Activated CD4-positive, alpha-beta T cell treated with anti-CD3 and anti-CD28 coated beads, Interleukin-10, Interleukin-2, amounts not matched to agents 100 ng/mL and 50 ng/mL, durations not matched to agents 16 hours and 8 hours (primary cell): ENCODE data around the gene SLC30A3.
"Not testable (repeated sequence)": the region's sequence is repeated elsewhere in the genome, so short reads cannot be mapped to it uniquely, and the experiment has no call there.

Source experiments
- DNase-seq: peaks from one replicate; pipeline ENCODE4 v3.0.0-alpha.2; 2020

Gene SLC30A3

DNA sequence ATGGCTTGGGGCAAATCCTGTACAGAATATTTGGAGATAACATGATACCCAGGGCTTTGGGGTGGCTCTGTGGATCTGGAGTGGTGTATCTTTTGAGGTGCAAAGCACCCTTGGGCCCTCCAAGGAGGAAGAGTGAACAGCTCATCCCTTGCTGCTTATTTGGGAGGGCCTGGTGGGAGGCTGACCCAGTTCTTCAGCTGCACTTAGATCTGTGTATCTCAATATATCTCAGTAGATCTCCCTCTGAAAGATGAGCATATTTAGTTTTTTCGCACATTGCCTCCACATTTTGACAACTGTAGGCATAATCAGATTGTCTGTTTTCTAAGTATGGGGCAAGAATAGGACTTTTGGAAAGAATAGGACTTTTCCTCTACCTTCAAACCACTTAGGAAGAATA lies 22.1 kb upstream of the SLC30A3 start:
- DNase-seq: no peak

DNA sequence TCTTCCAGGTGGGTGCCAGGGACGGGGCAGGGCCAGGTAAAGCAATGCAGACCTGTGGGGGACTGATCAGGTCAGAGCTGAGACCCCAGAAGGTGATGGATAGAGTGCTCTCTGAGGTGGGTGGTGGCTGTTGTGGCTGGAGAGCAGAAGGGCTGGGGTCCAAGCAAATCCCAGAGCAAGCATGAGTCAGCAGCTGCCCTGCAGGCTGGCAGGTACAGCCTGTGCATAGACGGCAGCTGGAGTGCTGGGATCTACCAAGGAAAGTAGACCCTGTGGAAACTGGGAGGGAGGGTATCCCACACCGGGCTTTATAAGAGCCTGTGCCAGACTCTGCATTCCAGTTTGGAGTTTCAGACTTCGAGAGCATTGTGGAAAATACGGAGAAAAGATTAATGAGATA lies 20.0 kb upstream of the SLC30A3 start:
- DNase-seq: no peak

DNA sequence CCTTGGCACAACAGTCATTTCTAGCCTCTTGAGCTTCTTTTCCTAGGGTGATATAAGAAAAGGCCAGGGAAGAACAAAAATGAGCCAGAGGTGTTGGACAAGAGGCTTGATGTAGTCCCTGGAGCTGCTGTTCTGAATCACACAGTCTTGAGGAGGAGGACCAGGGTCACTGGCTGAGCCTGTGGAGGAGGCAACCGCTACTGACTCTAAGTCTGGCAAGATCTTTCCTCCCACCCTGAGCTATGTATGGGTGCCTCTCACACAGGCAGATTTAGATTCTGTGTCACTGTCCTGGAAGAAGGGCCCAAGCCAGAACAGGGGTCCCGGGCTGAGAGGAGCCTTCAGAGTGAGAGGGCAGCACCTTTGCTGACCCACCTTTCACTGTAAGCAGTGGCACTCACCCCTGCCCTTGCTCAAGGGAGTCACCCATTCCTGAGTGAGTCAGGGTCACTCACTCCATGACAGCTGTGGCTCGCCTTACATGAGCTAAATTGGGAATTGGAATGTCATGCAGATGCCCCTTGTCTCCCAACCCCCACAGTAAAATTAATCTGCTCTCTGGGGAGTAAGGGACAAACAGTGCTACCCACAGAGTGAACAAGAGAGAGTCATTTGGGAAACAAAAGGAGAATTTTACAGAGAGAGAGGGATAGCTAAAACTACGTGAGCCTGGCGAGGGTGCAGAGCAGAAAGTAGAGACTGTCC lies 19.2 kb upstream of the SLC30A3 start, which contains the start of gene TRIM54:
Gene TRIM54 (plus strand): TSS at position 575 of the 705 bp plus-strand sequence. CDS start 303 bp downstream, outside the sequence.
- no peak for DNase-seq

DNA sequence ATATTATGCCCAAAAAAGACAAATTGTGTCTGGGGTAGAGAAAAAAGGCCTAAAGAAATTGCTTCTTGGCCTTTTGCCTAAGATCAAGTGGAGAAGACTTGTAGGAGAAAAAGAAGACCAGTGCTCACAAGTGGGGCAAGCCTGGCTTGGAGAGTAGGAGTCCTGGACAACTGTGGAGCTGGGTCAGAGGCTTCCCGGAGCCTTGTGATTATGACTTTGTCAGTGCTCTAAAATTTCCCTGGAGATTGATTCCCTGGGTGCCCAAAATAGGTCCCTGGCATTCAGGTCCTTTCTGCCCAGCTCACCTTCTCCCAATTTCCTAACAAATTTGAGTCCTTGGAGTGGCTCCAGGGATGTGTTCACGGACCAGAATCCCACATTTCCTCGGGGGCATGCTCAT lies 18.6 kb upstream of the SLC30A3 start:
- DNase-seq: no peak

DNA sequence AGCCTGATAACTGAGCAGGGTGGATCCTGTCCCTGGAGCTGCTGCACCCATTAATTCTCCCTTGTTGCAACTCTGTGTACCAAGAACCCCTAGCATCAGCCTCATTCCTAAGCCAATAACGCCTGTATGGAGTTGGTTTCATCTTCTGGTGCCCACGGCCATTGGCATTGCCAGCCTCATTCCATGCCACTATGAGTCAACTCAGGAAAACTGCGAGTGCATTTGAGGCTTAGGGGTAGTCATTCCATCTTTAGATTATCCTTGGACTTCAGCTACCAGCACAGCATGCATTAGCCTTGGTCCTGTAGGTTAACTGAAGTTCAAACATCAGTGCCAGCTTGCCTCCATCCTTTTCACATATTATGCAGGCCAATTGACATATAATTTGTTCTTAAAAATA lies 18.0 kb upstream of the SLC30A3 start:
- no peak for DNase-seq

DNA sequence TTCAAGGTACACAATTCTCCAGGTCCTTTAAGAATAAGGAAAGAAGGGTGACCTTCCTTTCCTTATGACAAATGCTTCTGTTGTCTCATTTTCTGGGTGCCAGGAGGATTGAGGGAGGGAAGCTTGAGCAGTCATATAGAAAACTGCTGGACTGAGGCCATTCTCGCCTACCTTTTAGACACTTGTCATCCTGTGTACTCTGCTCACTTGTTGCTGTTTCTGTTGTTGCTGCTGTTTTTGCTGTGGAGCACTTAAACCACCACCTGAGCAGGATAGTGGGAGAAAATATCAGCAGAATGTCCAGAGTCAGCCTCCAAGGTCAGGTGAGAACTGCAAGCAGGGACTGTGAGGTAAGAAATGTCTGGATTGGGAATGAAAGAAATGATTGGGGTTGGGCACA lies 15.2 kb upstream of the SLC30A3 start:
- DNase-seq: no peak

DNA sequence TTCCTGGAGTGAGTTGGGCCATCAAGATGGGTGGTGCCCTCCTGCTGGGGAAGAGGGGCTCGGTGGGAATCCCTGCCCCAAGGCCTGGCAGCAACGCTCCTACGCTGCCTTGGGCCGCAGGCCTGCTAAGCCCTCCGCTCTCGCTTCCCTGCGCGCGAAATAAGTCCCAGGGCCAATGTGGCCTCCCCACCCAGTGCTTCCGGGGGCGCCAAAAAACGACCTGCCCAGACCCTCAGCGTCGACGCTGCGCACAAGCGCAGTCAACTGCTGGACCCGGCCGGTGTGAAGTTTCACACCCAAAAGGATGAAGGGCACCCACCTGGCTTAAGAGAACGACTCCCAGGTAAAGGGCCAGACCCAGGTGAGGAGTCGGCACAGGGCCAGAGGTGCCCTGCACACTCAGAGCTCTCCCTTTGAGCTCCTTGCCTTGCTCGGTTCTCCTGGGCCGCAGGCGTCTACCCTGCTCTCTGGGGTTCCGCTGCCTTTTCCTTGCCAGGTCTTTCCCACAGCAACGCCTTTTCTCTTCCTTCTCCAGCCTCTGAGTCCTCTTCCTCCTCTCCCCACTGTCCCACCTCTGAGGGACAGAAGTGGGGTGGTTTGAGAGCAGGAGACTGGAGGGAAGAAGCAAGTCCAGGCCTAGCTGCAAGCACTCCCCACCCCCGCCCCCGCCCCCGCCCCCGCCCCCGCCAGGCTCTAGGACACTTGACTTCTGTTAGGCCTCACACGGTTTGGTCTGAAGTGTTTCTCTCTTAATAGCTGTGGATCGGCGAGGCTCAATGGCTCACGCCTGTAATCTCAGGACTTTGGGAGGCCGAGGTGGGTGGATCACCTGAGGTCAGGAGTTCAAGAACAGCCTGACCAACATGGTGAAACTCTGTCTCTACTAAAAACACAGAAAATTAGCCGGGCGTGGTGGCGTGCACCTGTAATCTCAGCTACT lies 12.6 kb upstream of the SLC30A3 start, which contains the start of gene DNAJC5G:
Gene DNAJC5G (plus strand): TSS at position 223 of the 940 bp plus-strand sequence. CDS start 1,296 bp downstream, outside the sequence.
- no peak for DNase-seq

DNA sequence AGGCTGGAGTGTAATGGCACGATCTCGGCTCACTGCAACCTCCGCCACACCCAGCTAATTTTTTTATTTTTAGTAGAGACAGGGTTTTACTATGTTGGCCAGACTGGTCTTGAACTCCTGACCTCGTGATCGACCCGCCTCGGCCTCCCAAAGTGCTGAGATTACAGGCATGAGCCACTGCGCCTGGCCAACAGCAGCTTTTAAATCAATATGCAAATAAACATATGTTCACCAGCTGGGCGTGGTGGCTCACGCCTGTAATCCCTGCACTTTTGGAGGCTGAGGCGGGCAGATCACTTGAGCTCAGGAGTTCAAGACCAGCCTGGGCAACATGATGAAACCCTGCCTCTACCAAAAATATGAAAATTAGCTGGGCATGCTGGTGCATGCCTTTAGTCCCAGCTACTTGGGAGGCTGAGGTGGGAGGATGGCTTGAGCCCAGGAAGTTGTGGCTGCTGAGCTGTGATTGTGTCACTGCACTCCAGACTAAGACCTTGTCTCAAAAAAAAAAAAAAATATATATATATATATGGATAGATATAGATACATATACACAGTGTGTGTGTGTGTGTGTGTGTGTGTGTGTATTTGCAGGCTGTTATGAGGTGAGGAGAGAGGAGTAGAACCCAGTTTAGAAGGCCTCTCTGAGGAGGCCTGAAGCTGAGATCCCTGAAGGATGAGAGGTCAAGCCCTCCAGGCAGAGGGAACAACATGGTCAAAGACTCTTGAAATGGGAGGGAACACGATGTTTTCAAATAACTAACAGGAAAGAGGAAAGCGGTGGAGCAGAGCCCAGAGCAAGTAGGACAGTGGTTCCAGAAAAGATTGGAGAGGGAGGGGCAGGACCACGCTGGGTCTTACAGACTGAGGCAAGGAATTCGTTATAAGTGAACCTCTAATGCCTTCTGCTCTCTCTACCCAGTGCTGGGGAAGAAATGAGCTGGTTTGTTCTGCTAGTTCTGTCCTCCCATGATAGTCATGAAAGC lies 10.0 kb upstream of the SLC30A3 start:
- DNase-seq: not testable (repeated sequence)

DNA sequence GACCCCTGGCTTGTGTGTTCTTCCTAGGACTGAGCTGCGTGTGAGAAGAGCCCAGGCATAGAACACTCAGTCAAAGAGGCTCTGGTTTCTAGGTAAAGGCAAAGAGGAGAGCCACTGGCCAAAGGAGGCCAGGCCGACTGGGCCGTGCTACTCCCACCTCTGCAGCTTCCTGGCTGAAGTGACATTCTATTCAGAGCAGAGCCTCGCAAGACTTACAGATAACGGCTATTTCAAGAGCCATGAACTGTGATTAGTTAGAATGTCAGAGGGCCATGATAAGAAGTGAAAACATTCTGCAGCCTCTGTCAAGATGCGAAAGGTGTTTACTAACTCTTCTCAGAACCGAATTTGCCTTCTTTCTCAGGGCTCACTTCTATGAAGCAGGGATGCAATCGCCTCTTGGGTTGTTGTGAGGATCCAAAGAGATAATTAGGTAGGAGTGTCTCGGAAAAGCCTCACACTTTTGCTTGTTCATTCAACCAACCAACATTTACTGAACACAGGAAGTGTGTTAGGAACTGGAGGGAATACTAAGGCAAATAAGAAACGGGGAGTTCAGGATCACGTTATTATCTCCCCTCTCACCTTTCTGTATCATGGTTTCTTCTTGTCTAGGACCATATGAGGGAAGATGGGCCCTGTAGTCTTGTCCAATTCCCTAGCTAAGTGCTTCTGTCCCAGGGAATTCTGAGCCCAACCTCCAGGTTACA lies 8.9 kb upstream of the SLC30A3 start:
- DNase-seq: no peak

DNA sequence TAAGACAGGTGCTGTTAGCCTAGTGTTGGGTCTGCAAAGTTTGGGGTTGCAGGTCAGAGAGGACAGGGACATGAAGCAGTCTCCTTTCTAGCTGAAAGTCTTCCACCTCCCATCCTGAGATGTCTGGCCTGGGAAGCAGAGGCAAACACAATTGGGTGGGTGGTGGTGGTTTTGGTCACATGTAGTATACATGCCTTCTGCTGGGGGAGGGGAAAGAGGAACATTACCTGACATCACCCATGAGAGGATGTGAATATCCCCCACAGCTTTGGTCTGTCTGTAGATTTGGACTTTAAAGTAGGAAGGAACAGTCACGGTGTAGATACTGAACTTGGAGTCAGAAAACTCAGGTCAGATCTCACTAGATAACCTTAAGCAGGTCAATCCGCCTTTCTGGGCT lies 7.8 kb upstream of the SLC30A3 start:
- no peak for DNase-seq

DNA sequence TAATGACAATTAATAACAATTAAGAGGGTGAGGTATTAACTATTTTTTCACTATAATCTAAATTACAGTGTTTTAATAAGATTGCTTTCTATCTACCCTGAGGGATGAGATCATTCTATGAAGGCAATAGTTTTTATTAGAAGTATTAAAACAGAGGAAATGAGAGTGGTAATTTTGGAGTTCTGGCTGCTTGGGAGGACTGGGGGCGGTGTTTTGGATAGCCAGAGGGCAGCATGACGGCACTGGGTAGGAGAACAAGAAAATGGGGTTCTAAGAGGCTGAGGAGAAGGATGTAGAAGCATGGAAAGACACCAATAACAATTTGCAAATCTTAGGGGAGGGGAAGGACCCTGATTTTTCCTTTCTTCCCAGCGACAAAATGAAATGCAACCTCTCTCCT lies 7.3 kb upstream of the SLC30A3 start:
- no peak for DNase-seq

DNA sequence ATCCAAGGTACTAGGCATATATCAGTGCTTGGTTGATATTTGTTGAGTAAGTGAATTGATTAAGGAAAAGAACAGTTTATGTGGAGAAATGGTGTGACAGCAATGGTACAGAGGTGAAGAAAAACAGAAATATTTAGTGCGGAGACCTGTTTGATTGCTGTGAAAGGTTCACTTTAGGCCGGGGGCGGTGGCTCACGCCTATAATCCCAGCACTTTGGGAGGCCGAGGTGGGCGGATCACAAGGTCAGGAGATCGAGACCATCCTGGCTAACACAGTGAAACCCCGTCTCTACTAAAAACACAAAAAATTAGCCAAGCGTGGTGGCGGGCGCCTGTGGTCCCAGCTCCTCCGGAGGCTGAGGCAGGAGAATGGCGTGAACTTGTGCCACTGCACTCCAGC lies 5.4 kb upstream of the SLC30A3 start:
- DNase-seq: not testable (repeated sequence)

DNA sequence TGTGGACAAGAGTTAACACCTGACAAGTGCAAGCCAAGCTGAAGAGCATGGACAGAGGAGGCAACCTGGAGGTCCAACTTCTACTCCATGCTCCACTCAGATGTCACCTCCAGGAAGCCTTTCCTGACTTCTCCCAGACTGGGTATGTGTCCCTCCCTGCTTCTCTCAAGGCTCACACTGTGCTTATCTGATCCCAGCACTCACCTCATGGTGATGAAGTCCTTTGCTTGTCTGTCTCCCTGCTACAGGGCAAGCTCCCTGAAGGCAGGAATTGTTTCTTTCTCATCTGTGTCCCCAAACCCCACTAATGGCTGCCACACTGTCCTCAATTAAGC lies 2.7 kb upstream of the SLC30A3 start:
- no peak for DNase-seq

DNA sequence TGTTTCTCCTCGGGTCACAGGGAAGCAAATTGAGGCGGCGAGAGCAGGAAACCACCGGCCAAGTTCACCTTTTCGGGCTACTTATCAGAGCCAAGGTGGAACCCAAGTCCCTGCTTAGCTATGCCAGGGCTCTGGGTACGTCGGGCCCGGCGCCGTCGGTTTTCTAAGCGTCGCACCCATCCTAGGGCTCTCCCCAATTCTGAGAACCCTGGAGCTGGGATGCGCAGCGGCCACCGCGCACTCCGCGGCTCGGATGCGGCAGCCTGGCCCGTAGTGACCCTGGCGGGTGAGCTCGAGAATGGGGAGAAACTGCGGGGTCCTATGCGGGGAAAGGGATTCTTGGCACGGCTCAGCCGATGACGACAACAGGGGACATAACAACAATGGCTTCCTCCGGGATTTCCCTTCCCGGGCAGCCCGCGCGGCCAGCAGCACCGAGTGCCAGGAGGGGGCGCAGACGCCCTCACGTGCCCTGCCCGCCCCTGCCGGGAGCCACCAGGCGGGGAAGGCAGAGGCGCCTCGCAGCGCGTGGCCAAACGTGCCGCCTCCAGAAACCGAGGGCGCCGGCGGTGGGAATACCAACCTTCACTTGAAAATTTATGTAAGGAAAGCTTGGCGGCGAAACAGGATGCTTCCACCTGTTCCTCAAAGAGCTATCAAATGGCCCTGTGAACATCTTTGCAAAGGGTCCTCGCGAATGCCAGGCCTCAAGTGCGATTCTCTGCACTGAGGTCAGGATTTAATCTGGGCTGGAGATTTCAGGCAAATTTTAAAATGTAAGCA lies 2.1 kb upstream of the SLC30A3 start:
- DNase-seq: peak; percentile 75

DNA sequence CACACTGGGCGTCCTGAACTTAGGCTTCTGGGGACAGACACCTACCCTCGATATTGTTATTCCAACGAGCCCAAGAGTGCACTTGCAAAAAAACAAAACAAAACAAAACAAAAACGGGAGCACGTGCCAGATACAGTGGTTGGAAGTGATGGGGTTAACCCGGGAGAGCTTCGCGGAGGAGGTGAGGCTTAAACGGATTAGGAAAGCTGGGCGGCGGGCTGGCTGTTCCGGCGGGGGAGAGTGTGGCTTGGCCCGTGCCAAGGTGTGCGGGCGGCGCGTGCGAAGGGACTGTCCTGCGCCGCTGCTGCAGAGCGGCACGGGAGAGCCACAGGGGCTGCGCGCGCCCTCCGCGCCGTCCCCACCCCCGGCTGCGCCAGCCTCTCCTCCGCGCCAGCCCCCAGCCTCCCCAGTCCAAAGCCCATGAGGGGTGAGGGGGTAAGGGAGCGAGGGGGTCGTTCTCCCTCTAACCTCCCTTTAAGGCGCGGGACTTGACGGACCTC lies 1.5 kb upstream of the SLC30A3 start:
- DNase-seq: no peak

DNA sequence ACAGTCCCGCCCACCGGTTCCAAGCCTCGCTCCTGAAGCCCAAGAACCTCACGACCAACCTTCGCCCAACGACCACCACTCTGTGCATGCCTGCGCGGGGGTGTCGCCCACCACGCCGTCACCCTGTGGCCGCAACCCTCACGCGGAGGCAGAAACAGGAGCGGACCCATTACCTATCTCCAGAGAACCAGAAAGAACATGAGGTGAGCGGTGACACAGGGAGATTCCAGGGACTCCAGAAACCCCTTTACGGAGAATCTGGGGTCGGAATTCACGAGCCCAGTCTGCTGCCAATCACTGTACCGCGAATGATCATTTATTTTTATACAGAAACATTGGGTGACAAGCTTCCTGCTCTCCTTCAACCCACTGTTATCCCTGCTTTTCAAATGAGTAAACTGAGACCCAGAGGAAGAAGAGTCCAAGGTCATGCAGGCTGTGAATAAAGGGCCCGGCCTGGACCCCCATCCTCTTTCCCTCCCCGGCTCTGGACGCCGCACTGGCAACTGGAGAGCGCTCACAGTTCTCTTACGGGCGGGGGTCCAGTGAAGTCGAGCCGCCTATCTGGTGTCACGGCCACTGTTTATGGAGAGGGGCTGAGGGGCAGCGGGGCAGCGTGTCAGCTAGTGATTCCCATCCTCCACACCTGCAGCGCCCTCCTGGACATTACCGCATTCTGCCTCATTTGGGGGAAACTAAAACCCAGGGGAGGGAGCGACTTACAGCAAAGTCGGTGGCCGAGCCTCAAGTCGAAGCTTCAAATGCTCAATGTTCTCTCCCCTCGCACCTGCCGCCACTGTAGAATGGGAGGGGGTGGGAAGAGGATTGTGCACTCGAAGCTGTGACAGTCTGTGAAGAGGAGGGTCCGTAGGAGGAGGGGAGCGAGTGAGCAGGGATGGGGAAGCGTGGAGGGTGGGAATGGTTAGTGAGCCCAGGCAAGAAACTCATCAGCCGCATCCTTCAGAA lies 723 bp upstream of the SLC30A3 start:
- no peak for DNase-seq

DNA sequence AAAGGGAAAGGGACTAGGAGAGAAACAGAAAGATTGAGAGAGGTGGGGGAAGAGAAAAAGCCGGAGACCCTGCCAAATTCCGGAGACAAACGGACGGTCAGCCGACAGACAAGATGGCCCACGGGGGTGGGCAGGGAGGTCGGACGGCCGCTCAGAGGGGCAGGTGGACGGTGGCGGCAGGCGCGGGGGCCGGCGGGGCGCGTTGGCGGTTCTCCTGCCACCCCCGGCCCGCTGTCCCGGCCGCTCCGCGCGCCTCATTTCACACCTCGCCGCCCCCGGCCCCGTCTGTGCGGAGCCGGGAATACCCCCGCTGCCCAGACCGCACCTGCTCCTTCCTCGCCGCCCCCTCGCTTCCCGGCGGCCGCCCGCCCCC lies 935 bp downstream of the SLC30A3 start:
- no peak for DNase-seq

DNA sequence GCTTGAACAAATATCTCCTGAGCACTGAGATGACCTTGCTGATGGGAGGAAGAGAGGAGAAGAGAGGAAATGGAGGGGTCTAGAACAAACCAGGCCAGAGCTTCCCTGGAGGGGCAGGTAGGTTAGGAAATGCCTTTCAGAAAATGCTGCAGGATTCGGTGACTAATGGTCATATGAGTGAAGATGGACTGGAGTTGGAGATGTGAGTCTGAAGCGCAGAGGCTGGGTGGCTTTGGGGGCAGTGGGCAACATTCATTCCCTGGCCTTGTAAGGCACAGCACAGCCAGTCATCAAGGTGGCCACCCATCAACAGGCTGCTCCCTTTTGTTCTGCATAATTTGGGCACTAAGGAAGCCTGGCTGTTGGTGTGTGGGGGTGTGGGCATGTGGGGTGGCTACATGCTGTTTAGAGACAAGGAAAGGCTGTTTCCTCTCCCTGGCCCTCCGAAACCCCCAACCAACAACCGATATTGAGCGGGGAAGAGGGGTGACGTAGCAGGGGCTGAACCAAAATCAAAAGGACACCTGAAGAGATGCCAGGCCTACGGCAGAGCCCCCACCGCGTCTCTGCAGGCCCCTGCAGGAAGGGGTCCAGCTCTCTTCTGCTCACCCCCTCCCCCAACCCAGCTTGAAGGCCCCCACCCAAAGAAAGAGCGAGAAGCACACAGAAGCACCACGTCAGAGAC lies 1.5 kb downstream of the SLC30A3 start:
- DNase-seq: no peak

DNA sequence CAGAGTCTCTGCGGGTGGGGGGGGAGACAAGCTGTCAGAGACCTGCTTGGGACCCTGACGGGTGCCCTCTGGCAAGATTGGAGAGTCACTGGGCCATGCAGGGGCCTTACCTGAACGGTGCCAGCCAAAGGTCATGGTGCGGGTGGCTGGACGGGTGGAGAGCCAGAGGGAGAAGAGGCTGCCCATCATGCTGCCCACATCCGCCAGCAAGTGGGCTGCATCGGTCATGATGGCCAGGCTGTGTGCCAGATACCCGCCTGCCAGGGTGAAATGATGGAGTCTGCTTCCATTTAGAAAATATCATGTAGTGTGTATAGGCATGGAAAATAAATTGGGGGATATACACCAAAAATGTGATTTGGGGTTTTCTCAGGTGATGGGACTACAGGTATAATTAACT lies 4.8 kb downstream of the SLC30A3 start:
- no peak for DNase-seq
